GM12872 (cell line): ENCODE data around the gene ARMH4.

ENCODE experiments used
- CTCF ChIP-seq: IDR thresholded peaks from 3 replicates; pipeline ENCODE4 v1.5.1; 2011; ENCODE audit warnings: low read depth, mild to moderate bottlenecking, low read length, moderate library complexity; ENCODE audit not compliant: insufficient read depth

ARMH4 gene

GRCh38 chr14:58096731-58097130 lies 55.3 kb downstream of the ARMH4 start:
- TF ChIP-seq CTCF, result no peak

DNA sequence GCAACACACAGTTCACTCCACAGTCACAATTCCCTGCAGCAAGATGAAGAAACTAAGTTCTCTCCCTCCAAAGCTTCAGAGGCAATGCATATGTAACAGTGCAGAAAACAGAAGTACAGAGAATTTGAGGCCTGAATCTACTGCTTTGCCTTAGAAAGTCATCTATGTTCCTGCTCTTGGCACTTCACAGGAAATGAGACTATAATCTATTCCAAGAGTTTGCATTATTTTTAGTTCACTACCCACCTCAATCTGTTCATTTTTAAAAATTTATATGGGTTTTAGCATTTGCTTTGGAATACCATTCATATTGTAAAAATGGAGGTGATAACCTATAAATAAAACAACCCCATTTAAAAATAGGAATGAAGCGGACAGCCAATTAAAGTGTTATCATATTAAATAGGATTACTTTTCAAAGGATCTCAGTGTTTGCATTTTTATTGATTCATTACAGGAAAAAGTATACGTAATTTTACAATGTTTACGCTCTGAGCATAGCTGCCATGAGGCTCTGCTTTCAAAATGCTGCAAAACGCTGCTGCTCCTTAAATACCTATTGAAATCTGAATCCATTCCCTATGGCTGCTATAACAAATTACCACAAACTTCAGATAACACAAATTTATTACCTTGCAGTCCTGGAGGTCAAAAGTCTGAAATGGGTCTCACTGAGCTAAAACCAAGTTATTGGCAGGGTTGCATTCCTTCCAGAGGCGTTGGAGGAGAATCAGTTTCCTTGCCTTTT lies 60.0 kb downstream of the ARMH4 start:
- no peak for TF ChIP-seq CTCF

DNA sequence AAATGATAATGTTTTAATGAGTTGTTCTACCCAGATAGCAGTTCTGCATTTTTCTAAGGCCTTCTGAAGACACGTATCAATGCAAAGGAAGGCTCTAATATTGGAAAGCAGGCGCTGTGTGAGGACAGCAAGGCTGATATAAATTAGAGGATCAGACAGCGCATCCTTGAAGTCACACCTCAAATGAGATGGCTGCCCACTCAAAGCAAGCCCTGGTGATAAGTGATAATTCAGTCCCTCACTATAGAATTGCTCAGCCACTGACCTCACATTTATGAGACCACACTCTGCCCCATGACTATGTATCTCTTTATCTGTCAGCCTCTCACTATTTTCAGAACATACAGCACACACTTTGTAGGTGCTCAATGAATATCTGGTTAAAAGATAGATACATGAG lies 62.4 kb downstream of the ARMH4 start:
- TF ChIP-seq CTCF, result no peak

GRCh38 chr14:58088961-58089360 lies 63.1 kb downstream of the ARMH4 start:
- TF ChIP-seq CTCF, result no peak

DNA sequence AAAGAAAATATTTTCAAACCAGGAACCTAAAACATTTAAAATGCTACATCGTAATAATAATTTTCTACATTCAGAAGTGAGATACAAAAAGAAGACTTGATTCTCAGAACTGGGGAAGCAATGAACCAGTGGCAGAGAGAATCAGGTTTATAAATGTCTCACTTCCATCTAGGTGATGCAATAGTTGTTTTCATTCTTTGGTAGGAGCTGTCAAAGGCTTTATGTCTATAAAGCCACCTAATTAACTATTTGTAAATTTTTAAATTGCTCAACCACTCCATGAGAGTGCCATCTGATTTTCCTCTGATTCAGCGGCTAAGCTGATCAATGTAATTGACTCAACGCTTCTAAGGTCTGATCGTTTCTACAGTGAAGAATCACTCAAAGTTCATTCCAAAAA lies 66.1 kb downstream of the ARMH4 start:
- TF ChIP-seq CTCF, result no peak

GRCh38 chr14:58082491-58083098 lies 69.4 kb downstream of the ARMH4 start:
- no peak for TF ChIP-seq CTCF

- TF ChIP-seq CTCF, result no peak
Observed at GRCh38 chr14:58082011-58082410, 70.0 kb downstream of the ARMH4 start.
